ENCODE results near the gene CMTM8. TPM values are rescaled to one million over a fixed set of nuclear protein-coding genes. Genes with fewer than 3 reads are reported as not detected.

The CMTM8 gene
- total RNA-seq, 2 experiments from 2014 or later: 11.6 to 13.0 TPM

- H3K9me3 Mint-ChIP-seq: no peaks in the 10 kb centered on the region
- no peaks in the 10 kb centered on the region for H3K27me3 Mint-ChIP-seq
- no peak for DNase-seq
- H3K27ac Mint-ChIP-seq: no peak overlapping the region
- intact Hi-C loops (cut with micrococcal nuclease): no loop called here
- POLR2A ChIA-PET: no interaction called here
- H3K4me1 Mint-ChIP-seq (ENCODE audit: low read depth): peaks cover 58% of the 10 kb centered on the region
- H3K36me3 Mint-ChIP-seq: peaks cover 14% of the 10 kb centered on the region
- CTCF ChIA-PET: interaction anchor here (1.2 to 1.6 kb wide), 2 partner anchors 31 to 63 kb away, joined by 3 to 4 read pairs; no protein-coding TSS in a partner anchor
- no peak overlapping the region for H3K4me3 Mint-ChIP-seq
Observed at GRCh38 chr3:32405155-32405554, 166.7 kb downstream of the CMTM8 start.

DNA sequence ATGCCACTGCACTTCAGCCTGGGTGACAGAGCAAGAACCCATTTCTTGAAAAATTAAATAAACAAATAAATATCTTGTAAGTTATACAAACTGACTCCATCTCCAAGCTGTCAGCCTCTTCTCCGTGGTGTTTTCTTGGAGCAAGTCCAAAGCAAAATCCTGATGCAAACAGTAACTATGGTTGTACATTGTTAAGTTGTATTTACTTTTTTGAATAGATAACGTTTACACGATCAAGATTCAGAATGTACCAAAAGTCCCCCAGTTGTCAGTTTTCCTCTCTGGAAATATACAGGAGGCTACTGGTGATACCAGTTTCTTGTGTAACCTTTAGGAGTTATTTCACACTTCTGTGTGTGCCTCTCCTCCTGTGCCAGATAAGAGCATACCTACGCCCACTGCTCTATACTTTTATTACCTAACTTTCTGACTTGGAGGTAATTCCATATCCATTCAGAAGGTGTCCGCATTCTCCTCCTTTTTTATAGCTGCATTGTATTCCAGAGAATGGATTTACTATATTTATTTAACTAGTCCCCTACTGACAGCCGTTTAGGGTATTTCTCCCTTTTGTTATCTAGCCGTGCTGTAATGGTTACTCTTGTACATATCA is 167.3 kb downstream of the CMTM8 start:
- Mint-ChIP-seq H3K4me3 (no peak overlapping the region), H3K4me1 (ENCODE audit: low read depth) (peaks cover 57% of the 10 kb centered on the region), H3K27me3 (no peaks in the 10 kb centered on the region), H3K27ac (no peak overlapping the region), H3K36me3 (peaks cover 14% of the 10 kb centered on the region), H3K9me3 (no peaks in the 10 kb centered on the region)
- CTCF ChIA-PET: interaction anchor here (1.2 to 1.6 kb wide), 2 partner anchors 31 to 62 kb away, joined by 3 to 4 read pairs; no protein-coding TSS in a partner anchor
- intact Hi-C loops (cut with micrococcal nuclease): no loop called here
- POLR2A ChIA-PET: no interaction called here
- no peak for DNase-seq

GRCh38 chr3:32406486-32407408 is 168.3 kb downstream of the CMTM8 start:
- no peak for DNase-seq
- Mint-ChIP-seq H3K27ac (no peak overlapping the region), H3K9me3 (no peaks in the 10 kb centered on the region), H3K4me1 (ENCODE audit: low read depth) (peaks cover 56% of the 10 kb centered on the region), H3K27me3 (no peaks in the 10 kb centered on the region), H3K4me3 (no peak overlapping the region), H3K36me3 (peaks cover 14% of the 10 kb centered on the region)
- ChIA-PET CTCF (no interaction called here), POLR2A (no interaction called here)
- intact Hi-C loops (cut with micrococcal nuclease): no loop called here

GRCh38 chr3:32410367-32411246 is 172.1 kb downstream of the CMTM8 start:
- H3K4me1 Mint-ChIP-seq (ENCODE audit: low read depth): peaks cover 50% of the 10 kb centered on the region
- peaks cover 4% of the 10 kb centered on the region for H3K36me3 Mint-ChIP-seq
- CTCF ChIA-PET: no interaction called here
- intact Hi-C loops (cut with micrococcal nuclease): no loop called here
- no peaks in the 10 kb centered on the region for H3K9me3 Mint-ChIP-seq
- H3K27ac Mint-ChIP-seq: peak overlapping the region; percentile 31
- no peak overlapping the region for H3K4me3 Mint-ChIP-seq
- POLR2A ChIA-PET: no interaction called here
- no peaks in the 10 kb centered on the region for H3K27me3 Mint-ChIP-seq
- DNase-seq: no peak

DNA sequence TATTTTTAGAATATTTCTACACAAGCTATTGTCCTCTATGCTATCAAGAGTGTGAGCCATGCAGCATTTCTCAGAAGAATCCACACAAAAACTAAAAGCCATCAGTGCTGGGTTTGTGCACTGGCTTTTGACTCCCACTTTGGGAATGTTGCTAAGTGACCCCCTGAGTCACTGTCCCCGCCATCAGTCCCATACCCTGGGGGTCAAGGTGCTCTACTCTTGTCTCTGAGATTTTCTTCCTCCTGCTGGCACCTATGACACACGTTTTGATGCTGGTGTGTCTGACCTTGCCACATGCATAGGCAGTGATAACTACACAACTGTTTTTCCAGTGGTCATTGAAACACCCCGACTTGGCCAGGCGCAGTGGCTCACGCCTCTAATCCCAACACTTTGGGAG is 173.0 kb downstream of the CMTM8 start:
- intact Hi-C loops (cut with micrococcal nuclease): no loop called here
- peaks cover 55% of the 10 kb centered on the region for H3K4me1 Mint-ChIP-seq (ENCODE audit: low read depth)
- H3K36me3 Mint-ChIP-seq: no peaks in the 10 kb centered on the region
- no peaks in the 10 kb centered on the region for H3K27me3 Mint-ChIP-seq
- H3K4me3 Mint-ChIP-seq: no peak overlapping the region
- DNase-seq: no peak
- no peak overlapping the region for H3K27ac Mint-ChIP-seq
- no peaks in the 10 kb centered on the region for H3K9me3 Mint-ChIP-seq
- ChIA-PET POLR2A (no interaction called here), CTCF (interaction anchor here (0.7 to 3.5 kb wide), 2 partner anchors 13 to 56 kb away, joined by 3 to 16 read pairs; no protein-coding TSS in a partner anchor)

DNA sequence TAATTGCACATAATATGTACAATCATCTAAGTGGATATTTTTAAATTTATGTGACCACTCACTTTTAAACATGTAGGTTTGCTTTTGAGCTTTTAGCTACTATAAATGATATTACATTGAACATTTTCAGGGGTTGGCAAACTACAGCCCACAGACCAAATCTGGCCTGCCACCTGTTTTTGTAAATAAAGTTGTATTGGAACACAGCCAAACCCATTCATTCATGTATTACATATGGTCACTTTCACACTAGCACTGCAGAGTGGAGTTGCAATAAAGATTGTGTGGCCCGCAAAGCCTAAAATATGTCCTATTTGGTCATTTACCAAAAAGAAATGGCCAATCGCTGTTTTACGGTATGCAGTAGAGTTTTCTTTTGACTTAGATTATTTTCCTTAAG is 174.4 kb downstream of the CMTM8 start:
- DNase-seq: no peak
- H3K27me3 Mint-ChIP-seq: no peaks in the 10 kb centered on the region
- no peaks in the 10 kb centered on the region for H3K9me3 Mint-ChIP-seq
- ChIA-PET CTCF (interaction anchor here (1.1 to 3.5 kb wide), 4 partner anchors 12 to 117 kb away, joined by 4 to 16 read pairs (median 6); no protein-coding TSS in a partner anchor), POLR2A (interaction anchor here (1.0 kb wide), 1 partner anchor 43 kb away, joined by 3 read pairs; no protein-coding TSS in a partner anchor)
- intact Hi-C loops (cut with micrococcal nuclease): no loop called here
- H3K4me3 Mint-ChIP-seq: no peak overlapping the region
- no peak overlapping the region for H3K27ac Mint-ChIP-seq
- peaks cover 56% of the 10 kb centered on the region for H3K4me1 Mint-ChIP-seq (ENCODE audit: low read depth)
- peaks cover 2% of the 10 kb centered on the region for H3K36me3 Mint-ChIP-seq

- peaks cover 64% of the 10 kb centered on the region for H3K4me1 Mint-ChIP-seq (ENCODE audit: low read depth)
- H3K27ac Mint-ChIP-seq: peak overlapping the region; percentile 94
- no peaks in the 10 kb centered on the region for H3K27me3 Mint-ChIP-seq
- no peak overlapping the region for H3K4me3 Mint-ChIP-seq
- POLR2A ChIA-PET: interaction anchor here (0.7 to 1.5 kb wide), 5 partner anchors 13 to 38 kb away, joined by 3 to 4 read pairs (median 3); no protein-coding TSS in a partner anchor
- H3K36me3 Mint-ChIP-seq: peaks cover 2% of the 10 kb centered on the region
- intact Hi-C loops (cut with micrococcal nuclease): loop anchor here (1.0 to 2.0 kb wide), 3 partner anchors 13 to 46 kb away; no protein-coding TSS in a partner anchor
- CTCF ChIA-PET: interaction anchor here (0.9 to 3.5 kb wide), 7 partner anchors 9 to 54 kb away, joined by 3 to 16 read pairs (median 6); no protein-coding TSS in a partner anchor
- no peak for DNase-seq
- H3K9me3 Mint-ChIP-seq: no peaks in the 10 kb centered on the region
Observed at GRCh38 chr3:32413845-32414521, 175.5 kb downstream of the CMTM8 start.

GRCh38 chr3:32414522-32415202 is 176.2 kb downstream of the CMTM8 start:
- Mint-ChIP-seq H3K36me3 (peaks cover 3% of the 10 kb centered on the region), H3K4me1 (ENCODE audit: low read depth) (peaks cover 65% of the 10 kb centered on the region), H3K27me3 (no peaks in the 10 kb centered on the region), H3K4me3 (peak overlapping the region; percentile 49), H3K27ac (peak overlapping the region; percentile 94), H3K9me3 (no peaks in the 10 kb centered on the region)
- POLR2A ChIA-PET: interaction anchor here (0.9 to 1.5 kb wide), 5 partner anchors 14 to 45 kb away, joined by 3 to 4 read pairs (median 3); no protein-coding TSS in a partner anchor
- DNase-seq: peak; percentile 68
- intact Hi-C loops (cut with micrococcal nuclease): loop anchor here (1.0 to 2.0 kb wide), 3 partner anchors 14 to 46 kb away; no protein-coding TSS in a partner anchor
- CTCF ChIA-PET: interaction anchor here (0.6 to 3.5 kb wide), 7 partner anchors 9 to 62 kb away, joined by 3 to 16 read pairs (median 4); no protein-coding TSS in a partner anchor

- ChIA-PET POLR2A (no interaction called here), CTCF (interaction anchor here (0.7 to 1.4 kb wide), 5 partner anchors 13 to 122 kb away, joined by 3 to 4 read pairs (median 3); no protein-coding TSS in a partner anchor)
- Mint-ChIP-seq H3K9me3 (no peaks in the 10 kb centered on the region), H3K4me3 (peak overlapping the region; percentile 38), H3K27ac (peak overlapping the region; percentile 91), H3K36me3 (peaks cover 3% of the 10 kb centered on the region), H3K27me3 (no peaks in the 10 kb centered on the region), H3K4me1 (ENCODE audit: low read depth) (peaks cover 88% of the 10 kb centered on the region)
- intact Hi-C loops (cut with micrococcal nuclease): loop anchor here (1.0 to 2.0 kb wide), 3 partner anchors 9 to 19 kb away; no protein-coding TSS in a partner anchor
- DNase-seq: no peak
Observed at GRCh38 chr3:32419742-32420125, 181.3 kb downstream of the CMTM8 start.

Measured in activated CD4-positive, alpha-beta memory T cell treated with anti-CD3 and anti-CD28 coated beads for 36 hours (primary cell).